Stimulated activated naive CD8-positive, alpha-beta T cell treated with anti-CD3 and anti-CD28 coated beads, Interleukin-15, amount 100 ng/mL, for 72 hours (primary cell): ENCODE data around the gene TMEM114.

ENCODE experiments used
- ATAC-seq: fragments of 150-1000 bp; cut with Tn5 transposase; 2 replicates; pipeline ENCODE4 v1.10.0; 2021; ENCODE audit warnings: mild to moderate bottlenecking, moderate library complexity
- DNase-seq, 2 donors: peaks; one replicate each; pipeline ENCODE4 v3.0.0; 2021 to 2022
- H3K27ac Mint-ChIP-seq, 2 donors: one replicate each; pipeline ENCODE4 v1.8.0; 2022; ENCODE audit warnings: mild to moderate bottlenecking in 2 of 2, mixed read lengths in 2 of 2, moderate library complexity in 2 of 2
- H3K27me3 Mint-ChIP-seq: one replicate; pipeline ENCODE4 v1.8.0; 2022; ENCODE audit warnings: mixed read lengths
- H3K4me1 Mint-ChIP-seq: one replicate; pipeline ENCODE4 v1.8.0; 2022; ENCODE audit warnings: mild to moderate bottlenecking, mixed read lengths
- H3K4me3 Mint-ChIP-seq, 2 donors: one replicate each; pipeline ENCODE4 v1.8.0; 2022; ENCODE audit warnings: mild to moderate bottlenecking in 2 of 2, mixed read lengths in 2 of 2, moderate library complexity in 1 of 2
- H3K9me3 Mint-ChIP-seq, 2 donors: one replicate each; pipeline ENCODE4 v1.8.0; 2022; ENCODE audit warnings: mixed read lengths in 2 of 2

Gene TMEM114

GRCh38 chr16:8549843-8550412, 40.4 kb downstream of the TMEM114 start:
- Mint-ChIP-seq H3K9me3 (no peaks in the 10 kb centered on the region), H3K4me3 (no peak overlapping the region), H3K27me3 (peaks cover 55% of the 10 kb centered on the region), H3K4me1 (peaks cover 2% of the 10 kb centered on the region), H3K27ac (no peak overlapping the region)
- no peak for DNase-seq
- no peak for ATAC-seq

- no peak overlapping the region for H3K4me3 Mint-ChIP-seq
- no peak for ATAC-seq
- no peak for DNase-seq
- no peaks in the 10 kb centered on the region for H3K9me3 Mint-ChIP-seq
- no peaks in the 10 kb centered on the region for H3K4me1 Mint-ChIP-seq
- peaks cover 45% of the 10 kb centered on the region for H3K27me3 Mint-ChIP-seq
- no peak overlapping the region for H3K27ac Mint-ChIP-seq
These were observed 42.1 kb downstream of the TMEM114 start for GRCh38 chr16:8548166-8548565.

- ATAC-seq: no peak
- no peak overlapping the region for H3K4me3 Mint-ChIP-seq
These were observed 42.5 kb downstream of the TMEM114 start for GRCh38 chr16:8547762-8548161.

GRCh38 chr16:8544406-8544805, 45.9 kb downstream of the TMEM114 start:
- no peak for ATAC-seq
- DNase-seq: no peak
- no peak overlapping the region for H3K27ac Mint-ChIP-seq
- no peaks in the 10 kb centered on the region for H3K4me1 Mint-ChIP-seq
- H3K4me3 Mint-ChIP-seq: no peak overlapping the region
- peaks cover 32% of the 10 kb centered on the region for H3K27me3 Mint-ChIP-seq
- no peaks in the 10 kb centered on the region for H3K9me3 Mint-ChIP-seq

More at GRCh38 chr16:8547762-8548161, 42.5 kb downstream of the TMEM114 start:
- DNase-seq: no peak
- H3K9me3 Mint-ChIP-seq: no peaks in the 10 kb centered on the region
- peaks cover 42% of the 10 kb centered on the region for H3K27me3 Mint-ChIP-seq
- H3K27ac Mint-ChIP-seq: no peak overlapping the region
- no peaks in the 10 kb centered on the region for H3K4me1 Mint-ChIP-seq

GRCh38 chr16:8543258-8543657, 47.1 kb downstream of the TMEM114 start:
- DNase-seq: no peak
- Mint-ChIP-seq H3K9me3 (no peaks in the 10 kb centered on the region), H3K27me3 (peaks cover 23% of the 10 kb centered on the region), H3K4me1 (no peaks in the 10 kb centered on the region), H3K4me3 (no peak overlapping the region), H3K27ac (no peak overlapping the region)
- no peak for ATAC-seq

GRCh38 chr16:8542393-8542792, 47.9 kb downstream of the TMEM114 start:
- H3K4me3 Mint-ChIP-seq: no peak overlapping the region
- ATAC-seq (no peak), DNase-seq (no peak)
- peaks cover 21% of the 10 kb centered on the region for H3K27me3 Mint-ChIP-seq
- H3K9me3 Mint-ChIP-seq: no peaks in the 10 kb centered on the region
- H3K4me1 Mint-ChIP-seq: no peaks in the 10 kb centered on the region
- no peak overlapping the region for H3K27ac Mint-ChIP-seq

- Mint-ChIP-seq H3K4me3 (no peak overlapping the region), H3K27me3 (peaks cover 15% of the 10 kb centered on the region), H3K27ac (no peak overlapping the region), H3K9me3 (no peaks in the 10 kb centered on the region), H3K4me1 (no peaks in the 10 kb centered on the region)
- DNase-seq (no peak), ATAC-seq (no peak)
These were observed 48.4 kb downstream of the TMEM114 start for GRCh38 chr16:8541868-8542267.

- ATAC-seq (no peak), DNase-seq (no peak)
- H3K4me3 Mint-ChIP-seq: no peak overlapping the region
- no peaks in the 10 kb centered on the region for H3K27me3 Mint-ChIP-seq
- no peaks in the 10 kb centered on the region for H3K9me3 Mint-ChIP-seq
- H3K27ac Mint-ChIP-seq: no peak overlapping the region
- no peaks in the 10 kb centered on the region for H3K4me1 Mint-ChIP-seq
These were observed 52.5 kb downstream of the TMEM114 start for GRCh38 chr16:8537691-8538342.

- DNase-seq (no peak), ATAC-seq (no peak)
- H3K27ac Mint-ChIP-seq: no peak overlapping the region
- peaks cover 12% of the 10 kb centered on the region for H3K27me3 Mint-ChIP-seq
- H3K4me3 Mint-ChIP-seq: no peak overlapping the region
- H3K4me1 Mint-ChIP-seq: no peaks in the 10 kb centered on the region
- no peaks in the 10 kb centered on the region for H3K9me3 Mint-ChIP-seq
These were observed 56.8 kb downstream of the TMEM114 start for GRCh38 chr16:8533509-8533908.

GRCh38 chr16:8530752-8531384, 59.4 kb downstream of the TMEM114 start:
- Mint-ChIP-seq H3K4me3 (no peak overlapping the region), H3K27me3 (peaks cover 19% of the 10 kb centered on the region), H3K27ac (no peak overlapping the region), H3K4me1 (no peaks in the 10 kb centered on the region), H3K9me3 (no peaks in the 10 kb centered on the region)
- ATAC-seq (no peak), DNase-seq (no peak)

GRCh38 chr16:8528471-8528870, 61.8 kb downstream of the TMEM114 start:
- no peaks in the 10 kb centered on the region for H3K9me3 Mint-ChIP-seq
- no peak overlapping the region for H3K27ac Mint-ChIP-seq
- DNase-seq (no peak), ATAC-seq (no peak)
- no peak overlapping the region for H3K4me3 Mint-ChIP-seq
- peaks cover 19% of the 10 kb centered on the region for H3K27me3 Mint-ChIP-seq
- no peaks in the 10 kb centered on the region for H3K4me1 Mint-ChIP-seq

- H3K4me3 Mint-ChIP-seq: no peak overlapping the region
- ATAC-seq (no peak), DNase-seq (no peak)
- no peak overlapping the region for H3K27ac Mint-ChIP-seq
- peaks cover 16% of the 10 kb centered on the region for H3K27me3 Mint-ChIP-seq
- no peaks in the 10 kb centered on the region for H3K9me3 Mint-ChIP-seq
- H3K4me1 Mint-ChIP-seq: no peaks in the 10 kb centered on the region
These were observed 66.4 kb downstream of the TMEM114 start for GRCh38 chr16:8523932-8524331.

- no peak overlapping the region for H3K27ac Mint-ChIP-seq
- peaks cover 8% of the 10 kb centered on the region for H3K27me3 Mint-ChIP-seq
- H3K4me1 Mint-ChIP-seq: no peaks in the 10 kb centered on the region
- no peaks in the 10 kb centered on the region for H3K9me3 Mint-ChIP-seq
- DNase-seq: no peak
- no peak overlapping the region for H3K4me3 Mint-ChIP-seq
- ATAC-seq: no peak
These were observed 67.6 kb downstream of the TMEM114 start for GRCh38 chr16:8522757-8523156.

- Mint-ChIP-seq H3K9me3 (no peaks in the 10 kb centered on the region), H3K27me3 (peaks cover 8% of the 10 kb centered on the region), H3K27ac (no peak overlapping the region), H3K4me3 (no peak overlapping the region), H3K4me1 (no peaks in the 10 kb centered on the region)
- no peak for DNase-seq
- ATAC-seq: no peak
These were observed 70.7 kb downstream of the TMEM114 start for GRCh38 chr16:8519643-8520042.
